Measurements from ENCODE around the gene SH3RF3.
"Not testable (repeated sequence)": the region's sequence is repeated elsewhere in the genome, so short reads cannot be mapped to it uniquely, and the experiment has no call there.

The SH3RF3 gene

DNA sequence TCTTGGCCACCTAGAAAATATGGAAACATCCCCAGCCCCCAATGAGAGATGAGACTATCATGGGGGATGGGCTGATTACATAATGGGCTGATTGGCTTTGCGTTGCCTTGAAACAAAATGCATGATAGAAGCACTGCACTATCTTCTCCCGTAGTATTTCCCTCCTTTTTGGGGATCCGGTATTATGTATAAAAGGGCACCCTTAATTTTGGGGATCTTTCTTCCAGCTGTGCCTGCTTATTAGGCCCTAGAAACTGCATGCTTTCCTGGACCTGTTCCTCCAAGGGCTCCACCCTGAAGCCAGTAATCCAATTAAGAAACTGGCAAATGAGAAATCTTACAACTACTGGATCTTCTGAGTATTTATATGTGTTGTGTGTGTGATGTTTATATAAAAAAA is 34.9 kb upstream of the SH3RF3 start:
- ATAC-seq (replicated peaks; ENCODE audit: extremely low read depth, poor library complexity, severe bottlenecking) (no peak), DNase-seq (ENCODE audit: low spot score in 2 of 2) (no peak)
- no peaks in the 10 kb centered on the region for H3K36me3 Mint-ChIP-seq (ENCODE audit: insufficient read depth)
- no peak overlapping the region for H3K4me3 Mint-ChIP-seq
- no peak overlapping the region for H3K27ac Mint-ChIP-seq (ENCODE audit: low read depth)
- H3K27me3 Mint-ChIP-seq = peaks cover 5% of the 10 kb centered on the region
- no peaks in the 10 kb centered on the region for H3K9me3 Mint-ChIP-seq
- no peaks in the 10 kb centered on the region for H3K4me1 Mint-ChIP-seq

DNA sequence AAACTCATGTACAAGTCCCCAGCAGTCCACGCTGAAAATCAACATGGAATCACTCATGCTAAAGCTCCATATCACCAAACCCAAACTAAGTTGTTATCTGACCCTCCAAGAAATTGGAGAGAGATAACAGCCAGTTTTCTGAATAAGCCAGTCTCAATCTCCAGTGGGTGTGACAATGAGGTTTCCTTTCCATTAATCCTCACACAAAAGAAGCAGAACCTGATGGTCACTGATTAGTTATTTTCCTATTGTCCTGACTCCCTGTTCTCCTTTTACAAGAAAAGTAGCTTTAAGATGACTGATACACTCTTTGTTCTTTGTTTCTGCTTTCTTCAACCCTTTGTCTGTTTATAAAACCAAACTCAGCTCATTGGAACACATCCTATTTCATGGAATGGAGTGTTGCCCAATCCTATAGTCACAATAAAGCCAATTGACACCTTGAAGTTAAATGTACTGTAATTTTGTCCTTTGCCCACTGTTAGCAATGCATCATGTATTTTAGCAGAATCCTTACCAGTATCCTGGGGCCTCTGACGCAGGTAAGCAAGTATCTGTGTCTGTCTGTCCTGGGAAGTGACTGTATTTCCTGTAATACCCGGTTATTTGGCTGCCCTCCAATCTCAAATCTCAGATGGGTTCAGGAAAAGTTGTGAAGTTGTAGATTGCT is 30.6 kb upstream of the SH3RF3 start:
- H3K27ac Mint-ChIP-seq (ENCODE audit: low read depth) = no peak overlapping the region
- no peak for DNase-seq (ENCODE audit: low spot score in 2 of 2)
- H3K4me1 Mint-ChIP-seq = peaks cover 7% of the 10 kb centered on the region

DNA sequence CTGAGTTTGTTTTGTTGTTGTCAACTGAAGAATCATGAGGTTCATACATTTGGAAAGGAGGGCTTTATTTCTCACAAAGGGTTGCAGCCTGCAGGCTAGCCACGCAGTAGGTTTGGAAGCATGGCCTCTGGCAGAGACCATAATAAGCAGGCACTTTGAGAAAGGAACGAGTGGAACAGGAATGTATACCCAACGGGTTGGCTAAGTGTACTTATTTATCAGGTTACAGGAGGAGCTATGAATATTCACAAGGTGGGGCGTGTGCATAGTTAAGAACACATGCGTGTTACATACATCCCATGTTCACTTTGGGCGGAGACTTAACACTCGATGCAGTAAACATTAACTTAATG is 30.1 kb upstream of the SH3RF3 start:
- DNase-seq (ENCODE audit: low spot score in 2 of 2) (no peak), ATAC-seq (replicated peaks; ENCODE audit: extremely low read depth, poor library complexity, severe bottlenecking) (no peak)
- Mint-ChIP-seq H3K9me3 (no peaks in the 10 kb centered on the region), H3K27ac (ENCODE audit: low read depth) (no peak overlapping the region), H3K27me3 (peaks cover 26% of the 10 kb centered on the region), H3K4me3 (no peak overlapping the region), H3K36me3 (ENCODE audit: insufficient read depth) (no peaks in the 10 kb centered on the region), H3K4me1 (peaks cover 7% of the 10 kb centered on the region)

More for the DNA sequence above, 30.6 kb upstream of the SH3RF3 start:
- no peaks in the 10 kb centered on the region for H3K9me3 Mint-ChIP-seq
- H3K27me3 Mint-ChIP-seq = peaks cover 26% of the 10 kb centered on the region
- H3K4me3 Mint-ChIP-seq = no peak overlapping the region
- ATAC-seq (replicated peaks; ENCODE audit: extremely low read depth, poor library complexity, severe bottlenecking) = no peak
- H3K36me3 Mint-ChIP-seq (ENCODE audit: insufficient read depth) = no peaks in the 10 kb centered on the region

GRCh38 chr2:109102588-109103233 is 26.3 kb upstream of the SH3RF3 start:
- no peak for DNase-seq (ENCODE audit: low spot score in 2 of 2)
- H3K27ac Mint-ChIP-seq (ENCODE audit: low read depth) = no peak overlapping the region
- no peak overlapping the region for H3K4me3 Mint-ChIP-seq
- no peaks in the 10 kb centered on the region for H3K9me3 Mint-ChIP-seq
- H3K27me3 Mint-ChIP-seq = peaks cover 26% of the 10 kb centered on the region
- ATAC-seq (replicated peaks; ENCODE audit: extremely low read depth, poor library complexity, severe bottlenecking) = no peak
- peaks cover 7% of the 10 kb centered on the region for H3K4me1 Mint-ChIP-seq
- H3K36me3 Mint-ChIP-seq (ENCODE audit: insufficient read depth) = no peaks in the 10 kb centered on the region

- no peak for ATAC-seq (replicated peaks; ENCODE audit: extremely low read depth, poor library complexity, severe bottlenecking)
- Mint-ChIP-seq H3K4me1 (peaks cover 7% of the 10 kb centered on the region), H3K27ac (ENCODE audit: low read depth) (no peak overlapping the region), H3K27me3 (peaks cover 11% of the 10 kb centered on the region), H3K36me3 (ENCODE audit: insufficient read depth) (no peaks in the 10 kb centered on the region), H3K9me3 (no peaks in the 10 kb centered on the region), H3K4me3 (no peak overlapping the region)
- DNase-seq (ENCODE audit: low spot score in 2 of 2) = no peak
Observed at GRCh38 chr2:109105113-109105512, 23.9 kb upstream of the SH3RF3 start.

- H3K36me3 Mint-ChIP-seq (ENCODE audit: insufficient read depth) = no peaks in the 10 kb centered on the region
- H3K27ac Mint-ChIP-seq (ENCODE audit: low read depth) = no peak overlapping the region
- no peak overlapping the region for H3K4me3 Mint-ChIP-seq
Observed at GRCh38 chr2:109108740-109109139, 20.3 kb upstream of the SH3RF3 start.

GRCh38 chr2:109109342-109109741 is 19.7 kb upstream of the SH3RF3 start:
- peaks cover under 1% of the 10 kb centered on the region for H3K27me3 Mint-ChIP-seq

More at GRCh38 chr2:109108740-109109139, 20.3 kb upstream of the SH3RF3 start:
- DNase-seq (ENCODE audit: low spot score in 2 of 2) = no peak
- Mint-ChIP-seq H3K9me3 (no peaks in the 10 kb centered on the region), H3K27me3 (no peaks in the 10 kb centered on the region), H3K4me1 (no peaks in the 10 kb centered on the region)
- ATAC-seq (replicated peaks; ENCODE audit: extremely low read depth, poor library complexity, severe bottlenecking) = no peak

GRCh38 chr2:109110170-109110569 is 18.8 kb upstream of the SH3RF3 start:
- Mint-ChIP-seq H3K27ac (ENCODE audit: low read depth) (no peak overlapping the region), H3K9me3 (no peaks in the 10 kb centered on the region)

More at GRCh38 chr2:109109342-109109741, 19.7 kb upstream of the SH3RF3 start:
- ATAC-seq (replicated peaks; ENCODE audit: extremely low read depth, poor library complexity, severe bottlenecking) = no peak
- H3K9me3 Mint-ChIP-seq = no peaks in the 10 kb centered on the region
- no peak overlapping the region for H3K4me3 Mint-ChIP-seq
- no peak for DNase-seq (ENCODE audit: low spot score in 2 of 2)
- H3K36me3 Mint-ChIP-seq (ENCODE audit: insufficient read depth) = no peaks in the 10 kb centered on the region
- H3K27ac Mint-ChIP-seq (ENCODE audit: low read depth) = no peak overlapping the region
- no peaks in the 10 kb centered on the region for H3K4me1 Mint-ChIP-seq

DNA sequence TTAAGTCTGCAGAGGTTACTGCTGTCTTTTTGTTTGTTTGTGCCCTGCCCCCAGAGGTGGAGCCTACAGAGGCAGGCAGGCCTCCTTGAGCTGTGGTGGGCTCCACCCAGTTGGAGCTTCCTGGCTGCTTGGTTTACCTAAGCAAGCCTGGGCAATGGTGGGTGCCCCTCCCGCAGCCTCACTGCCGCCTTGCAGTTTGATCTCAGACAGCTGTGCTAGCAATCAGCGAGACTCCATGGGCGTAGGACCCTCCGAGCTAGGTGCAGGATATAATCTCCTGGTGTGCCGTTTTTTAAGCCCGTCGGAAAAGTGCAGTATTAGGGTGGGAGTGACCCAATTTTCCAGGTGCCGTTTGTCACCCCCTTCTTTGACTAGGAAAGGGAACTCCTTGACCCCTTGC is 11.8 kb upstream of the SH3RF3 start:
- H3K36me3 Mint-ChIP-seq (ENCODE audit: insufficient read depth); ATAC-seq (replicated peaks; ENCODE audit: extremely low read depth, poor library complexity, severe bottlenecking): not testable (repeated sequence)

More at GRCh38 chr2:109110170-109110569, 18.8 kb upstream of the SH3RF3 start:
- ATAC-seq (replicated peaks; ENCODE audit: extremely low read depth, poor library complexity, severe bottlenecking) (no peak), DNase-seq (ENCODE audit: low spot score in 2 of 2) (no peak)
- no peaks in the 10 kb centered on the region for H3K36me3 Mint-ChIP-seq (ENCODE audit: insufficient read depth)
- no peak overlapping the region for H3K4me3 Mint-ChIP-seq
- H3K4me1 Mint-ChIP-seq = no peaks in the 10 kb centered on the region
- H3K27me3 Mint-ChIP-seq = peaks cover 9% of the 10 kb centered on the region

DNA sequence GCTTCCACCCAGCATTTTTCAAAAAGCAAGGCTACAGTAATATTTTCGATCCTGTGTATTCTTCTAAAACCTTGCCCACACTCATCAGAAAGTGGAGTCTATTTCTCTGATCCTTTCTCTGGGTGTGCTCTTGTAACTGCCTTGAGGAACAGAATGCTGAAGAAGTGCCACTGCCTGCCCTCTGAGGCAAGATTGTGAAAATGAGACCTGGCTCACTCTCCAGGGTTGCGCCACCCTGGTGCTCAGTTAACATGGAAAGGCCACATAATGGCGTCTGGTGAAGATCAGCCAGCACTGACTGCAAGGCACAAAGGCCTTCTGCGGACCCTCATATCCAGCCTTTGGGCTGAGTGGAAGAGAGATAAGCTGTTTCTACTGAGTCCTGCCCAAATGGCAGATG is 11.2 kb upstream of the SH3RF3 start:
- ATAC-seq (replicated peaks; ENCODE audit: extremely low read depth, poor library complexity, severe bottlenecking) (no peak), DNase-seq (ENCODE audit: low spot score in 2 of 2) (no peak)
- H3K27ac Mint-ChIP-seq (ENCODE audit: low read depth) = no peak overlapping the region
- peaks cover 59% of the 10 kb centered on the region for H3K27me3 Mint-ChIP-seq
- no peaks in the 10 kb centered on the region for H3K36me3 Mint-ChIP-seq (ENCODE audit: insufficient read depth)
- H3K9me3 Mint-ChIP-seq = no peaks in the 10 kb centered on the region
- H3K4me3 Mint-ChIP-seq = no peak overlapping the region
- H3K4me1 Mint-ChIP-seq = no peaks in the 10 kb centered on the region

More for the DNA sequence above, 11.8 kb upstream of the SH3RF3 start:
- H3K4me3 Mint-ChIP-seq; H3K9me3 Mint-ChIP-seq; H3K27ac Mint-ChIP-seq (ENCODE audit: low read depth); H3K4me1 Mint-ChIP-seq; DNase-seq (ENCODE audit: low spot score in 2 of 2): not testable (repeated sequence)
- H3K27me3 Mint-ChIP-seq = peaks cover 53% of the 10 kb centered on the region

GRCh38 chr2:109118321-109118720 is 10.7 kb upstream of the SH3RF3 start:
- no peaks in the 10 kb centered on the region for H3K36me3 Mint-ChIP-seq (ENCODE audit: insufficient read depth)
- H3K4me3 Mint-ChIP-seq = no peak overlapping the region
- DNase-seq (ENCODE audit: low spot score in 2 of 2) = no peak
- peaks cover 65% of the 10 kb centered on the region for H3K27me3 Mint-ChIP-seq
- no peak for ATAC-seq (replicated peaks; ENCODE audit: extremely low read depth, poor library complexity, severe bottlenecking)
- no peaks in the 10 kb centered on the region for H3K9me3 Mint-ChIP-seq
- H3K4me1 Mint-ChIP-seq = no peaks in the 10 kb centered on the region
- H3K27ac Mint-ChIP-seq (ENCODE audit: low read depth) = no peak overlapping the region

GRCh38 chr2:109120166-109120565 is 8.8 kb upstream of the SH3RF3 start:
- Mint-ChIP-seq H3K27ac (ENCODE audit: low read depth) (no peak overlapping the region), H3K9me3 (no peaks in the 10 kb centered on the region), H3K4me1 (no peaks in the 10 kb centered on the region), H3K27me3 (peaks cover 71% of the 10 kb centered on the region), H3K4me3 (no peak overlapping the region), H3K36me3 (ENCODE audit: insufficient read depth) (no peaks in the 10 kb centered on the region)
- ATAC-seq (replicated peaks; ENCODE audit: extremely low read depth, poor library complexity, severe bottlenecking) (no peak), DNase-seq (ENCODE audit: low spot score in 2 of 2) (no peak)

DNA sequence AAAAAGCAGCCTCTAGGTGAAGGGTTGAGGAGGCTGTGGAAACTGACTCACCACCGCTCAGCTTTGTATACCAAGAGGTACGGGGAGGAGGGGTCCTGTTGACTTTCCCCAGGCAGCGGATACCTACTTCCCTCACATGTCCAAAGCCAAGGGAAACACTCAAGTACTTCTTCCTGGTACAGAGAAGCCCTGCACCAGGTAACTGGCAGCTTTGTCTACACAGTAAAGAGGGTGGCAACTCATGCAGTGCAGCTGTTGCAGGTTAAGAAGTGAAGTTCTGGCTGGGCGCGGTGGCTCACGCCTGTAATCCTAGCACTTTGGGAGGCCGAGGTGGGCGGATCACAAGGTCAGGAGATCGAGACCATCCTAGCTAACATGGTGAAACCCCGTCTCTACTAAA is 8.3 kb upstream of the SH3RF3 start:
- H3K4me3 Mint-ChIP-seq; DNase-seq (ENCODE audit: low spot score in 2 of 2); ATAC-seq (replicated peaks; ENCODE audit: extremely low read depth, poor library complexity, severe bottlenecking); H3K9me3 Mint-ChIP-seq; H3K27ac Mint-ChIP-seq (ENCODE audit: low read depth); H3K4me1 Mint-ChIP-seq; H3K36me3 Mint-ChIP-seq (ENCODE audit: insufficient read depth): not testable (repeated sequence)
- H3K27me3 Mint-ChIP-seq = peaks cover 71% of the 10 kb centered on the region
